GM12892 (cell line): ENCODE measurements around the gene DNAJC5.

ENCODE experiments used
- POLR2AphosphoS5 ChIP-seq: IDR thresholded peaks from 2 replicates; pipeline ENCODE4 v1.6.1; 2011; ENCODE audit warnings: low read depth, low read length, control low read depth
- TAF1 ChIP-seq: IDR thresholded peaks from 2 replicates; pipeline ENCODE4 v1.6.1; 2011; ENCODE audit warnings: low read depth, mild to moderate bottlenecking, control low read depth, low read length, borderline replicate concordance

DNA sequence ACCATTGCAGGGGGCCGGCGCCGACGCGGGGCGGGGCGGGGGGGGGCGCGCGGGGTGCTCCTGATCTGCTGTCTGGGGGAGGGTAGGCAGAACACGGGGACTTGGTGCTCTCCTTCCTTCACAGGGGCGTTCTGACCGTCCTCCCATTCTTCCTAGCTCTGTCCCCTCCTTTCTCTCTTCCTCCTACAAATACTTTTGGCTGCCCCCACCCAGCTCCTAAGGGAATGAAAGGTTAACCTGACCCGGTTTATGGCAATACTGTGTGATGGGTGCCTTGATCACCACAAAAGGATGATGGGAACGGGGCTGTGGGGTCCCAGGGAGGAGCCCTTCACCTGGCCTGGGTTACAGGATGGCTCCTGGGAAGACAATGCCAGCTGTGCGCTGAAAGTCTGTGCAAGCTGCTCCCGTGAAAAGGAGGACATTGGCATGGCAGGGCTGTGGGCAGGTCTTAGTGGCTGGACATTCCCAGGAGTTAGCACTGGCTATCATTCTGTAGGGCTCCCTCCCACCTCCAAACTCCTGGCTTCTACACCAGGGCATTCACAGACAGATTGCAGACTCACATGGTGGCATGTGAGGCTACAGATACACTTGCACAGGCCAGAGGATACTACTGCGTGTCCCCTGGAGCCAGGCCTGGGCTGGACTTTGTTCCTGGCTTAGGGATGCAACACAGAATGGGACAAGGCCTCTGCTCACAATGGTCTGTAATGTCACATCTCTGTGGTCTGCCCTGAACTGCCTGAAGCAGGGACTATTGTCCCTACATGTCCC lies 31.7 kb upstream of the DNAJC5 start:
- TF ChIP-seq TAF1 (no peak), POLR2AphosphoS5 (no peak)
